ENCODE measurements around the gene MRPL36.
A peak's percentile ranks its signal among the peaks of the same experiment; 100 is the strongest.

MRPL36 gene

GRCh38 chr5:1779782-1780613, 19.6 kb downstream of the MRPL36 start:
- no peak for DNase-seq

GRCh38 chr5:1779021-1779680, 20.5 kb downstream of the MRPL36 start:
- DNase-seq, result no peak

- DNase-seq, result no peak
Measured at GRCh38 chr5:1778138-1779020, 21.3 kb downstream of the MRPL36 start.

GRCh38 chr5:1777281-1778137, 22.1 kb downstream of the MRPL36 start:
- DNase-seq, result no peak

- no peak for DNase-seq
Measured at GRCh38 chr5:1776831-1777230, 22.8 kb downstream of the MRPL36 start.

- DNase-seq, result peak; percentile 28
Measured at GRCh38 chr5:1772634-1773033, 27.0 kb downstream of the MRPL36 start.

- no peak for DNase-seq
Measured at GRCh38 chr5:1771149-1772065, 28.2 kb downstream of the MRPL36 start.

GRCh38 chr5:1770443-1770802, 29.2 kb downstream of the MRPL36 start:
- DNase-seq, result no peak

- no peak for DNase-seq
Measured at GRCh38 chr5:1769752-1770442, 29.7 kb downstream of the MRPL36 start.

- DNase-seq, result no peak
Measured at GRCh38 chr5:1769017-1769640, 30.5 kb downstream of the MRPL36 start.

GRCh38 chr5:1768283-1769000, 31.2 kb downstream of the MRPL36 start:
- no peak for DNase-seq

GRCh38 chr5:1767524-1768282, 31.9 kb downstream of the MRPL36 start:
- DNase-seq, result no peak

- DNase-seq, result no peak
Measured at GRCh38 chr5:1765880-1766235, 33.8 kb downstream of the MRPL36 start.

- no peak for DNase-seq
Measured at GRCh38 chr5:1765141-1765879, 34.3 kb downstream of the MRPL36 start.

- DNase-seq, result no peak
Measured at GRCh38 chr5:1764606-1764960, 35.1 kb downstream of the MRPL36 start.

GRCh38 chr5:1763960-1764605, 35.6 kb downstream of the MRPL36 start:
- DNase-seq, result no peak

GRCh38 chr5:1763548-1763911, 36.1 kb downstream of the MRPL36 start:
- peak; percentile 26 for DNase-seq
